ENCODE data around the gene SLC12A4.
"Not testable (repeated sequence)": the region's sequence is repeated elsewhere in the genome, so short reads cannot be mapped to it uniquely, and the experiment has no call there.

The SLC12A4 gene

GRCh38 chr16:67923414-67924116 is 44.9 kb downstream of the SLC12A4 start:
- DNase-seq (ENCODE audit: low read depth, low spot score) = no peak
- H3K9me3 ChIP-seq (ENCODE audit: low read depth, low read length) = no peaks in the 10 kb centered on the region
- no peak overlapping the region for H3K4me3 ChIP-seq
- TF ChIP-seq FOXP2 (optimal IDR thresholded peaks at IDR 0.05; ENCODE audit: control extremely low read depth, extremely low read length, insufficient read depth) (no peak), EZH2 (IDR thresholded peaks at IDR 0.05) (no peak), POLR2AphosphoS5 (IDR thresholded peaks at IDR 0.05; ENCODE audit: borderline replicate concordance, low read depth, low read length) (no peak)
- H3K36me3 ChIP-seq (ENCODE audit: insufficient read depth, low read length) = no peaks in the 10 kb centered on the region
- no peak overlapping the region for H3K9ac ChIP-seq (ENCODE audit: insufficient read length)
- no peak overlapping the region for H3K27ac ChIP-seq

- Histone ChIP-seq H3K9me3 (ENCODE audit: low read depth, low read length) (no peaks in the 10 kb centered on the region), H3K36me3 (ENCODE audit: insufficient read depth, low read length) (no peaks in the 10 kb centered on the region), H3K4me3 (no peak overlapping the region), H3K27ac (no peak overlapping the region), H3K9ac (ENCODE audit: insufficient read length) (no peak overlapping the region)
- TF ChIP-seq FOXP2 (optimal IDR thresholded peaks at IDR 0.05; ENCODE audit: control extremely low read depth, extremely low read length, insufficient read depth) = no peak
- TF ChIP-seq EZH2 (IDR thresholded peaks at IDR 0.05) = no peak
- no peak for TF ChIP-seq POLR2AphosphoS5 (IDR thresholded peaks at IDR 0.05; ENCODE audit: borderline replicate concordance, low read depth, low read length)
- no peak for DNase-seq (ENCODE audit: low read depth, low spot score)
These were observed 45.7 kb downstream of the SLC12A4 start for GRCh38 chr16:67922740-67923139.

- Histone ChIP-seq H3K9me3 (ENCODE audit: low read depth, low read length) (no peaks in the 10 kb centered on the region), H3K9ac (ENCODE audit: insufficient read length) (no peak overlapping the region), H3K4me3 (no peak overlapping the region), H3K36me3 (ENCODE audit: insufficient read depth, low read length) (no peaks in the 10 kb centered on the region), H3K27ac (no peak overlapping the region)
- no peak for DNase-seq (ENCODE audit: low read depth, low spot score)
- TF ChIP-seq POLR2AphosphoS5 (IDR thresholded peaks at IDR 0.05; ENCODE audit: borderline replicate concordance, low read depth, low read length) = no peak
- no peak for TF ChIP-seq FOXP2 (optimal IDR thresholded peaks at IDR 0.05; ENCODE audit: control extremely low read depth, extremely low read length, insufficient read depth)
- TF ChIP-seq EZH2 (IDR thresholded peaks at IDR 0.05) = no peak
These were observed 46.2 kb downstream of the SLC12A4 start for GRCh38 chr16:67922221-67922620.

- TF ChIP-seq FOXP2 (optimal IDR thresholded peaks at IDR 0.05; ENCODE audit: control extremely low read depth, extremely low read length, insufficient read depth) (no peak), EZH2 (IDR thresholded peaks at IDR 0.05) (no peak), POLR2AphosphoS5 (IDR thresholded peaks at IDR 0.05; ENCODE audit: borderline replicate concordance, low read depth, low read length) (no peak)
- Histone ChIP-seq H3K9ac (ENCODE audit: insufficient read length) (no peak overlapping the region), H3K4me3 (no peak overlapping the region), H3K9me3 (ENCODE audit: low read depth, low read length) (no peaks in the 10 kb centered on the region), H3K27ac (no peak overlapping the region), H3K36me3 (ENCODE audit: insufficient read depth, low read length) (no peaks in the 10 kb centered on the region)
- no peak for DNase-seq (ENCODE audit: low read depth, low spot score)
These were observed 48.7 kb downstream of the SLC12A4 start for GRCh38 chr16:67919622-67920221.

- TF ChIP-seq EZH2 (IDR thresholded peaks at IDR 0.05) = no peak
- no peak for TF ChIP-seq FOXP2 (optimal IDR thresholded peaks at IDR 0.05; ENCODE audit: control extremely low read depth, extremely low read length, insufficient read depth)
- no peak for TF ChIP-seq POLR2AphosphoS5 (IDR thresholded peaks at IDR 0.05; ENCODE audit: borderline replicate concordance, low read depth, low read length)
- no peak overlapping the region for H3K27ac ChIP-seq
- DNase-seq (ENCODE audit: low read depth, low spot score) = no peak
These were observed 50.6 kb downstream of the SLC12A4 start for GRCh38 chr16:67917852-67918236.

GRCh38 chr16:67917140-67917851 is 51.1 kb downstream of the SLC12A4 start:
- no peak for DNase-seq (ENCODE audit: low read depth, low spot score)
- no peak overlapping the region for H3K27ac ChIP-seq

More at GRCh38 chr16:67917852-67918236, 50.6 kb downstream of the SLC12A4 start:
- Histone ChIP-seq H3K4me3 (no peak overlapping the region), H3K9ac (ENCODE audit: insufficient read length) (no peak overlapping the region), H3K36me3 (ENCODE audit: insufficient read depth, low read length) (no peaks in the 10 kb centered on the region), H3K9me3 (ENCODE audit: low read depth, low read length) (no peaks in the 10 kb centered on the region)

GRCh38 chr16:67915831-67916723 is 52.4 kb downstream of the SLC12A4 start:
- no peak overlapping the region for H3K9ac ChIP-seq (ENCODE audit: insufficient read length)
- DNase-seq (ENCODE audit: low read depth, low spot score) = no peak
- TF ChIP-seq FOXP2 (optimal IDR thresholded peaks at IDR 0.05; ENCODE audit: control extremely low read depth, extremely low read length, insufficient read depth) (no peak), EZH2 (IDR thresholded peaks at IDR 0.05) (no peak), POLR2AphosphoS5 (IDR thresholded peaks at IDR 0.05; ENCODE audit: borderline replicate concordance, low read depth, low read length) (no peak)

More at GRCh38 chr16:67917140-67917851, 51.1 kb downstream of the SLC12A4 start:
- H3K36me3 ChIP-seq (ENCODE audit: insufficient read depth, low read length) = no peaks in the 10 kb centered on the region
- no peak overlapping the region for H3K4me3 ChIP-seq
- no peak overlapping the region for H3K9ac ChIP-seq (ENCODE audit: insufficient read length)
- TF ChIP-seq EZH2 (IDR thresholded peaks at IDR 0.05) (no peak), POLR2AphosphoS5 (IDR thresholded peaks at IDR 0.05; ENCODE audit: borderline replicate concordance, low read depth, low read length) (no peak), FOXP2 (optimal IDR thresholded peaks at IDR 0.05; ENCODE audit: control extremely low read depth, extremely low read length, insufficient read depth) (no peak)
- H3K9me3 ChIP-seq (ENCODE audit: low read depth, low read length) = no peaks in the 10 kb centered on the region

GRCh38 chr16:67915496-67915769 is 53.0 kb downstream of the SLC12A4 start:
- H3K9me3 ChIP-seq (ENCODE audit: low read depth, low read length); H3K4me3 ChIP-seq; H3K9ac ChIP-seq (ENCODE audit: insufficient read length); H3K36me3 ChIP-seq (ENCODE audit: insufficient read depth, low read length); H3K27ac ChIP-seq; DNase-seq (ENCODE audit: low read depth, low spot score): not testable (repeated sequence)

More at GRCh38 chr16:67915831-67916723, 52.4 kb downstream of the SLC12A4 start:
- no peak overlapping the region for H3K4me3 ChIP-seq
- no peaks in the 10 kb centered on the region for H3K36me3 ChIP-seq (ENCODE audit: insufficient read depth, low read length)
- no peaks in the 10 kb centered on the region for H3K9me3 ChIP-seq (ENCODE audit: low read depth, low read length)
- no peak overlapping the region for H3K27ac ChIP-seq
